DND-41 (cell line): ENCODE measurements around the gene APCDD1L.

Experiments
- ATAC-seq: fragments of 200-7000 bp; cut with Tn5 transposase; 3 replicates; pipeline ENCODE4 v1.9.1; 2021; ENCODE audit warnings: low read depth; ENCODE audit not compliant: insufficient read depth
- DNase-seq: peaks from one replicate; pipeline ENCODE4 v3.0.0-alpha.2; 2020
- H2AFZ ChIP-seq: 2 replicates; pipeline ENCODE4 v1.6.0; 2012; ENCODE audit warnings: low read depth, low read length
- H3K27ac ChIP-seq: 2 replicates; pipeline ENCODE4 v1.5.1; 2012; ENCODE audit warnings: low read length, inconsistent platforms
- H3K27me3 ChIP-seq: fragments of 200-600 bp; sonication (generic); 2 replicates; pipeline ENCODE4 v1.6.0; 2012; ENCODE audit warnings: low read length, mild to moderate bottlenecking, inconsistent platforms; ENCODE audit not compliant: insufficient read depth, poor library complexity
- H3K36me3 ChIP-seq: 2 replicates; pipeline ENCODE4 v1.5.1; 2012; ENCODE audit warnings: low read length, inconsistent platforms; ENCODE audit not compliant: insufficient read depth
- H3K4me1 ChIP-seq: 2 replicates; pipeline ENCODE4 v1.5.1; 2012; ENCODE audit warnings: mild to moderate bottlenecking, low read length; ENCODE audit not compliant: insufficient read depth
- H3K4me2 ChIP-seq: 2 replicates; pipeline ENCODE4 v1.6.0; 2012; ENCODE audit warnings: mild to moderate bottlenecking, moderate library complexity, low read length, inconsistent platforms; ENCODE audit not compliant: insufficient read depth
- H3K4me3 ChIP-seq, 2 experiments: fragments of 200-600 bp in 1 of 2; shearing (Covaris generic) in 1 of 2; 2 replicates each; pipeline ENCODE4 v1.5.1; 2012 to 2016; ENCODE audit warnings: inconsistent platforms in 2 of 2, low read length in 2 of 2, mild to moderate bottlenecking in 2 of 2, low read depth in 1 of 2, moderate library complexity in 1 of 2
- H3K79me2 ChIP-seq: 2 replicates; pipeline ENCODE4 v1.6.0; 2012; ENCODE audit warnings: low read length, inconsistent platforms; ENCODE audit not compliant: insufficient read depth
- H3K9ac ChIP-seq: 2 replicates; pipeline ENCODE4 v1.6.0; 2012; ENCODE audit warnings: low read depth, mild to moderate bottlenecking, inconsistent platforms, low read length, moderate library complexity
- H3K9me3 ChIP-seq: 2 replicates; pipeline ENCODE4 v1.5.1; 2012; ENCODE audit warnings: low read length, moderate library complexity, mild to moderate bottlenecking, inconsistent platforms; ENCODE audit not compliant: insufficient read depth, severe bottlenecking
- H4K20me1 ChIP-seq: 2 replicates; pipeline ENCODE4 v1.6.0; 2012; ENCODE audit warnings: low read length; ENCODE audit not compliant: insufficient read depth
- CTCF ChIP-seq: IDR thresholded peaks from 2 replicates; pipeline ENCODE4 v1.5.1; 2012; ENCODE audit warnings: borderline replicate concordance, low read length, moderate library complexity, mild to moderate bottlenecking; ENCODE audit not compliant: poor library complexity, severe bottlenecking; ENCODE audit errors: extremely low read depth
- EZH2 ChIP-seq: IDR thresholded peaks from 3 replicates; pipeline ENCODE4 v1.6.1; 2012; ENCODE audit warnings: borderline replicate concordance, low read depth, mild to moderate bottlenecking, moderate library complexity, low read length, inconsistent platforms; ENCODE audit not compliant: severe bottlenecking

The APCDD1L gene

GRCh38 chr20:58514321-58515232 is 622 bp downstream of the APCDD1L start:
- Histone ChIP-seq H2AFZ (no peak overlapping the region), H4K20me1 (peaks cover 7% of the 10 kb centered on the region), H3K9ac (no peak overlapping the region), H3K4me2 (no peak overlapping the region), H3K27me3 (no peaks in the 10 kb centered on the region), H3K4me1 (no peaks in the 10 kb centered on the region), H3K27ac (no peak overlapping the region), H3K4me3 (no peak overlapping the region), H3K9me3 (no peaks in the 10 kb centered on the region), H3K79me2 (no peaks in the 10 kb centered on the region), H3K36me3 (no peaks in the 10 kb centered on the region)
- TF ChIP-seq EZH2 (no peak), CTCF (no peak)
- no peak for DNase-seq
- no peak for ATAC-seq

GRCh38 chr20:58513580-58514285 is 1.5 kb downstream of the APCDD1L start:
- Histone ChIP-seq H3K4me1 (no peaks in the 10 kb centered on the region), H3K27me3 (no peaks in the 10 kb centered on the region), H3K36me3 (no peaks in the 10 kb centered on the region), H3K4me2 (no peak overlapping the region), H3K79me2 (no peaks in the 10 kb centered on the region), H2AFZ (no peak overlapping the region), H3K9me3 (no peaks in the 10 kb centered on the region), H3K4me3 (no peak overlapping the region), H4K20me1 (peaks cover 7% of the 10 kb centered on the region), H3K9ac (no peak overlapping the region), H3K27ac (no peak overlapping the region)
- no peak for TF ChIP-seq CTCF
- TF ChIP-seq EZH2 = no peak
- DNase-seq (no peak), ATAC-seq (no peak)

GRCh38 chr20:58512808-58513552 is 2.2 kb downstream of the APCDD1L start:
- Histone ChIP-seq H3K27me3 (no peaks in the 10 kb centered on the region), H3K36me3 (no peaks in the 10 kb centered on the region), H3K4me2 (no peak overlapping the region), H2AFZ (no peak overlapping the region), H3K4me3 (no peak overlapping the region), H3K79me2 (no peaks in the 10 kb centered on the region), H3K9ac (no peak overlapping the region), H3K9me3 (no peaks in the 10 kb centered on the region), H3K4me1 (no peaks in the 10 kb centered on the region), H4K20me1 (peaks cover 7% of the 10 kb centered on the region), H3K27ac (no peak overlapping the region)
- no peak for DNase-seq
- TF ChIP-seq CTCF = no peak
- no peak for TF ChIP-seq EZH2
- ATAC-seq = no peak
